Erythroblast (primary cell): ENCODE results near the gene YAP1.
"Not testable (repeated sequence)": the region's sequence is repeated elsewhere in the genome, so short reads cannot be mapped to it uniquely, and the experiment has no call there.

Experiments used
- DNase-seq, 2 experiments: peaks; one replicate each; lab custom pipeline; 2025; lab: John Stamatoyannopoulos, UW
- GATA1 ChIP-seq: IDR thresholded peaks from 2 replicates; pipeline ENCODE4 v1.6.1; 2011; ENCODE audit warnings: low read depth, mild to moderate bottlenecking, control low read depth, low read length, moderate library complexity
- POLR2A ChIP-seq: IDR thresholded peaks from 2 replicates; pipeline ENCODE4 v1.6.1; 2011; ENCODE audit warnings: mild to moderate bottlenecking, low read length

The YAP1 gene

DNA sequence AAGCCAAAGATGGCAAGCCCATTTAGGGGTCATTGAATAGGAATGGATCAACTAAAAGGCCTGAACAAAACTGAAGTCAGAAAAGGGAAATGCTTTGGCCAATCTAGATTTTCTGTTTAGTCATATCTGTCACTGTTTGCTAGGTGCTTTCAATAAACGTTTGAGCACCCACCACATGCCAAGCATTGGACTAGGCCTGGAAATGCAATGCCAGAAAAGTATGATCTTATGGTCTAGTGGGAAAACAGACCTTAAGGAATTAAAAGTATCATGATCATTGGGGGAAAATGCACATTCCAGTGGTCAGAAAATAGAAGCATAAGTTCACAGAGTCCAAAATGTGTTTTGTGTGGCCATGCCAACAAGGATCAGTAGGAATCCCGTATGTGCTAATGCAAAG, 130.3 kb downstream of the YAP1 start:
- TF ChIP-seq POLR2A, result no peak
- TF ChIP-seq GATA1, result no peak
- no peak for DNase-seq

DNA sequence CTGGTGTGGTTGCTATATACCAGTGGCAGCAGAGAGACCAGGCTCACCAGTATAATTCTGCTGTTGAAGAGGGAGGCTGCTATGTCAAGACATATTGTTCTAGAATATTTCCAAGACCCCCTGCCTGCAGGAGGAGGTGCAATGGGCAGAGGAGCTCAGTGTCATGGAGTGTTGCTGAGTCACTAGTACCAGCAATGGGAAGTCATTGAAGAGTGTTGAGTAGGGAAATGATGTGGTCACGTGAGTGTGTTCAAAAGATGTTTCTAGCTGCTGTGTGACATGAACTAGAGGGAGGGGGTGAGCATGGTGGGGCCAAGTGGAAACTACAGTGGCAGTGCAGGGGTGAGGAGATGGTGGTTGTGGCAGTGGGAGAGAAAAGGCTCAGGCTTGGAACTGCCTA, 130.8 kb downstream of the YAP1 start:
- no peak for DNase-seq
- TF ChIP-seq GATA1 (no peak), POLR2A (no peak)

DNA sequence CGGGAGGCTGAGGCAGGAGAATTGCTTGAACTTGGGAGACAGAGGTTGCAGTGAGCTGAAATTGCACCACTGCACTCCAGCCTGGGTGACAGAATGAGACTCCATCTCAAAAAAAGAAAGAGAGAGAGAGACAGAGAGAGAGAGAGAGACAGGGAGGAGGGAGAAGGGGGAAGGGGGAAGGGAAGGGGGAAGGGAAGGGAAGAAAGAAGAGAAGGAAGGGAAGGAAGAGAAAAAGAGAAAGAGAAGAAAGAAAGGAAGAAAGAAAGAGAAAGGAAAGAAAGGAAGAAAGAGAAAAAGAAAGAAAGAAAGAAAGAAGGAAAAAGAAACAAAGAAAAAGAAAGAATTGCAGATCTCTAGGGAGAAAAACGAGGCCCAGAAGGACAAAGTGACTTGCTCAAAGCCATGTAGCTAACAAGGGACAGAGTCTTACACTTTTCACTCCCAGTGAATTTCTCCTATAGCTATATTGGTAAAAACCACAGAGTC, 133.2 kb downstream of the YAP1 start:
- DNase-seq, result no peak
- no peak for TF ChIP-seq POLR2A
- no peak for TF ChIP-seq GATA1

GRCh38 chr11:102244681-102245409, 134.6 kb downstream of the YAP1 start:
- DNase-seq, result no peak
- TF ChIP-seq POLR2A (no peak), GATA1 (no peak)

DNA sequence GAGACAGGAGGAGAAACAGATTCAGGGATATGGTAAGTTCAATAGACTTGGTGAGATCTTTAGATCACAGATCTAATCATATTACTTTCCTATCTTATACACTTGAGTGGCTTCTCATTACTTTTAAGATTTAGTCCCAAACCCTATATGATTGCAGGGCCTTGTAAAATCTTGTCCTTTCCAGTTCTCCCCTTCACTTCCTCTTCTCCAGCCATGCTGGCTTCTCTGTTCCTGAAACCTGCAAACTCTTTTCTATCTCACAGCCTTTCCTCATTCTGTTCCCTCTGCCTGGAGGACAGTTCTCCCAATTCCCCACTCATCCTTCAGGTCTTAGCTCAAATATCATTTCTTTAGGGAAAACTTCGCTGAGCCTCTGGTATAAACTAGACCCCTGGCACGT, 141.2 kb downstream of the YAP1 start:
- DNase-seq, result no peak
- TF ChIP-seq GATA1 (no peak), POLR2A (no peak)

- no peak for TF ChIP-seq GATA1
- TF ChIP-seq POLR2A, result no peak
- no peak for DNase-seq
Measured at GRCh38 chr11:102252339-102252891, 142.2 kb downstream of the YAP1 start.

GRCh38 chr11:102253020-102253715, 142.9 kb downstream of the YAP1 start:
- DNase-seq, result no peak

DNA sequence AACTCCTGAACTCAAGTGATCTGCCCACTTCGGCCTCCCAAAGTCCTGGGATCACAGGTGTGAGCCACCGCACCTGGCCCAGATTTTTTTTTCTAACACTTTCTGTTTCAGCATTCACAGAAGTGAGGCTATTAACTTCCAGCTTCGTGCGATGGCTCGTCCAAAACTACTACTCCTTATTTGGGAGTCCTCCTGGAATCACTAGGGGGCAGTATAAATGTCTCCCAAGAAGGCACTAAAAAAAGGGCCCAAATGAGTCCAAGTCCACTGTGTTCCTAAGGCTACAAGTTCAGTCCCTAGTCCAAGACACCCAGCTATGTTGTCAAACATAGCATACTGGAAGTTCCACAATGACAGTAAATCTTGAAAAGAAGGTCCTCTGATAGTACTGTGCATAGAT, 143.8 kb downstream of the YAP1 start:
- TF ChIP-seq GATA1 (no peak), POLR2A (no peak)
- DNase-seq, result peak; percentile 13 to 34

More at GRCh38 chr11:102253020-102253715, 142.9 kb downstream of the YAP1 start:
- no peak for TF ChIP-seq GATA1
- TF ChIP-seq POLR2A, result no peak

DNA sequence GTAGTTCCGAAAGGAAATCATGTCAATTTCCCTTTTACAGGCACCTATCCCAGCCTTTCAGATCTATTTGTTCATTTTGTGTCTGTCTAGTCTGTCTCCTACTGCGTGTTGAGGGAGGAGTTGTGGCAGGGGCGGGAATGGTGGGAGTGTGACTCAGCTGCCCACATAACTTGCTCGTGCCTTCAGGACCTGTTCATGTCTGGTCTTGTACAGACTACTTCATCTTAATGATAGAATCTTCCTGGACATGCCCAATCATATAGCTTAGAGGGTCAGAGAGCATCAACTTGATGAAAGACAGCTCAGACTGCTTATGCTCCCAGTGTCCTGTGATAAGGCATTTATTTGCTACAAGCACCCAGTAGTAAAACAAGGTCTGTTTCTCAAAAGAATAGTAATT, 146.0 kb downstream of the YAP1 start:
- no peak for TF ChIP-seq POLR2A
- no peak for TF ChIP-seq GATA1
- DNase-seq, result no peak

DNA sequence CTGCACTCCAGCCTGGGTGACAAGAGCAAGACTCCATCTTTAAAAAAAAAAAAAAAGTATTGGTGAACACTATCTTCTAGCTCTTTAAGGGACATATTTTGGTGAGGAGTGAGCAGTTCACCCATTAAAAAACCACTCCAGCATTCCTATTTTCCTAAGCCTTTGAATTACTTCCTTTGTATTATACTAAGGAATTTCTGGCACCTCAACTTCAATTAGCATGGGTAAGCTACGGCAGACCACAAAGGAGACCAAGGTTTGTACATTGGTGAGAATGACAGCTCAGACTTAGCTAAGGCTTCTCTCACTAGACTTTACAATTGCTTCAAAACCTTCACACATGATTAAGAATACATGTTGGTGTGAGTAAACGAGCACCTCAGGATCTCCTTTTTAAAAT, 150.0 kb downstream of the YAP1 start:
- DNase-seq, result no peak
- no peak for TF ChIP-seq GATA1
- TF ChIP-seq POLR2A, result no peak

GRCh38 chr11:102263379-102264003, 153.2 kb downstream of the YAP1 start:
- no peak for DNase-seq
- TF ChIP-seq GATA1 (no peak), POLR2A (no peak)

DNA sequence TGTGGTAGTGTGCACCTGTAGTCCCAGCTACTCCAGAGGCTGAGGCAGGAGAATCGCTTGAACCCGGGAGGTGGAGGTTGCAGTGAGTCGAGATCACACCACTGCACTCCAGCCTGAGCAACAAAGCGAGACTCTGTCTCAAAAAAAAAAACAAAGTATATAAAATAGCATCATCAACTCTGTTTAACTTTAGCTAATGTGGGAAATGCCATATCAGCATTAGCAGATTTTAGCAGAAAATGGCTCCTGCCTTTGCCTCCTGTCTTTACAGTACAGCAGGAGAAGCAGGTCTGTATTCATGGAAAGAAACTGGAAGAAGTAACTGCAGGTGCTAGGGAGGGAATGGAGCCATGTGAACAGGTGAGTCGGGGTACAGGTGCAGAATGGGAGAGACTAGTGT, 154.5 kb downstream of the YAP1 start:
- DNase-seq, result not testable (repeated sequence)

DNA sequence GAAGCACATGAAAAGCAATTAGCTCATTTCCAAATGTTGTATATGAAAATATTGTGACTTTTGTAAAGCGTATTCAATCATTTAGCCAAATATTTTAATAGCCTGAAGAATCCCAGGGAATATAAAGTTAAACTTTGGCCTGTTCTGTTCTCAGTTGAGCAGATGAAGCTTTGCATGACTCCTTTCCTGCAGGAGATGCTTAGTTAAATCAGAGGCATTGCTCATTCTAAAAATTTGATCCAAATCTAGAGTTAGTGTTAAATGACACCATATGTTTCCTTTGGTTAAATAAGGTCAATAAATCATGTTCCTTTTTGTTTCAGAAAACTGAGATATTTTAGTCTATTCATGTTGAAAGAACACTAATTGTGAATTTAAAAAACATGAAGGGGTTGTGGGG, 155.9 kb downstream of the YAP1 start:
- DNase-seq, result no peak
- TF ChIP-seq POLR2A, result no peak
- TF ChIP-seq GATA1, result no peak

- no peak for DNase-seq
- no peak for TF ChIP-seq GATA1
- TF ChIP-seq POLR2A, result no peak
Measured at GRCh38 chr11:102267609-102268008, 157.4 kb downstream of the YAP1 start.
